PC-3 (cell line): ENCODE measurements around the gene KRT79.
A peak's percentile ranks its signal among the peaks of the same experiment; 100 is the strongest.

Source experiments
- EZH2 ChIP-seq: fragments of 300-600 bp; sonication (generic); IDR thresholded peaks from one replicate; pipeline ENCODE4 v1.6.1; 2017; ENCODE audit warnings: antibody characterized with exemption, mild to moderate bottlenecking, low read length; ENCODE audit not compliant: unreplicated experiment
- EZH2phosphoT487 ChIP-seq: fragments of 300-600 bp; sonication (generic); IDR thresholded peaks from 2 replicates; pipeline ENCODE4 v1.6.1; 2018; ENCODE audit warnings: mild to moderate bottlenecking, antibody characterized with exemption, low read length, borderline replicate concordance
- TF ChIP-seq, protein P1 (sequence below): fragments of 300-600 bp; sonication (generic); conservative IDR thresholded peaks from 2 replicates; pipeline ENCODE4 v1.5.1; 2017; ENCODE audit warnings: antibody characterized with exemption, low read depth, mild to moderate bottlenecking, low read length

DNA sequence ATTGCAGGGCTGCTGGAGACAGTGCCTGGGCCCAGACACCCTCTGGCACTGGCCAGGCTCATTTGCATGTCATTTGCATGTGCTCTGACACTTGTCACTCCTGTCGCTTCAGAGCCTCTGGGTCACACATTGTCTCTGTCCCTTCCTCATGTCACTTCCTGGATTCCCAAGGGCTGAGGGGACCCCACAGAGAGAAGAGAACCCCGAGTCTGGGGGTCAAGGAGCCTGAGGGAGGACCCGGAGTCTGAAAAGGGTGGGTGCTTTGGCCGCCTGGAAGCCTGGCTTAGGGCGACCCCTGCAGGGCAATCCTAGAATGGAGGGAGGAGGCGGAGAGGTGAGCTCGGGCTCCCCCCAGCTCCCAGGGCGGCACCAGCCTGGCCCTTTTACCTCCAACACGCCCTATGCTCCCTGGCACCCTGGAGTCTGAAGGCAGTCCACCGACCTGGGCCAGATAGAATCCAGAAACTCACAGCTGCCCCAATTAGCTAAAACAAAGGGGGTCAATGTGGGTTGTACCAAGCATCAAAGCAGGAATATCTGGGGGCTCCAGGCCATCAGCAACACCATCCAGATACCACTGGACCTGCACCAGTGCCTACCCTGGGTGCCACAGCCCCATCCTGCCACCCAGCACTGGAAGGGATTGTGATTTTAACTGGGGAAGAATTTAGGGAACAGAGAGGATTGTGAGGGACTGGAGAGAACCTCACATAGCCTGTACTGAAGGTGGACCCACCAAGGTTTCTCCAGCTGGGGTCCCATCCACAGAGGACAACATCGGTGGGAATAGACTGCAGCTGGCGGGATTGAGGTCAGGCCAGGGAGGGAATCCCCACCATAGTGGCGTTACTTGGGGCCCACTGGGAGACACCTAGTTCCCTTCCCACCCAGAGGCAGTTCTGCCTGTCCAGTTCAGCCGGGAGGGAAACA lies 36.5 kb upstream of the KRT79 start:
- TF ChIP-seq, protein P1, sequence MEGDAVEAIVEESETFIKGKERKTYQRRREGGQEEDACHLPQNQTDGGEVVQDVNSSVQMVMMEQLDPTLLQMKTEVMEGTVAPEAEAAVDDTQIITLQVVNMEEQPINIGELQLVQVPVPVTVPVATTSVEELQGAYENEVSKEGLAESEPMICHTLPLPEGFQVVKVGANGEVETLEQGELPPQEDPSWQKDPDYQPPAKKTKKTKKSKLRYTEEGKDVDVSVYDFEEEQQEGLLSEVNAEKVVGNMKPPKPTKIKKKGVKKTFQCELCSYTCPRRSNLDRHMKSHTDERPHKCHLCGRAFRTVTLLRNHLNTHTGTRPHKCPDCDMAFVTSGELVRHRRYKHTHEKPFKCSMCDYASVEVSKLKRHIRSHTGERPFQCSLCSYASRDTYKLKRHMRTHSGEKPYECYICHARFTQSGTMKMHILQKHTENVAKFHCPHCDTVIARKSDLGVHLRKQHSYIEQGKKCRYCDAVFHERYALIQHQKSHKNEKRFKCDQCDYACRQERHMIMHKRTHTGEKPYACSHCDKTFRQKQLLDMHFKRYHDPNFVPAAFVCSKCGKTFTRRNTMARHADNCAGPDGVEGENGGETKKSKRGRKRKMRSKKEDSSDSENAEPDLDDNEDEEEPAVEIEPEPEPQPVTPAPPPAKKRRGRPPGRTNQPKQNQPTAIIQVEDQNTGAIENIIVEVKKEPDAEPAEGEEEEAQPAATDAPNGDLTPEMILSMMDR, result peak; percentile 96
- TF ChIP-seq EZH2 (no peak), EZH2phosphoT487 (no peak)
